HEK293 (cell line): ENCODE measurements around the gene IL17RB.

ENCODE experiments used
- GLI2 ChIP-seq: fragments of 450-650 bp; formaldehyde crosslinking; IDR thresholded peaks from 2 replicates; pipeline ENCODE4; 2017; ENCODE audit warnings: missing biosample characterization, missing genetic modification characterization, low read depth, borderline replicate concordance
- ZBTB7A ChIP-seq: fragments of 450-650 bp; formaldehyde crosslinking; IDR thresholded peaks from 2 replicates; pipeline ENCODE4 v1.5.1; 2016; ENCODE audit warnings: low read depth, missing biosample characterization, missing genetic modification characterization
- ZNF169 ChIP-seq: fragments of 450-650 bp; formaldehyde crosslinking; IDR thresholded peaks from 2 replicates; pipeline ENCODE4 v1.5.1; 2016; ENCODE audit warnings: missing biosample characterization, missing genetic modification characterization
- ZNF274 ChIP-seq, 2 experiments: fragments of 200-500 bp in 1 of 2; fragments of 450-650 bp in 1 of 2; sonication (Bioruptor generic) in 1 of 2; formaldehyde crosslinking in 1 of 2; IDR thresholded peaks; 2 replicates each; pipeline versions ENCODE4 v1.5.1 to v1.6.1; 2014 to 2016; ENCODE audit warnings: borderline replicate concordance in 1 of 2, inconsistent platforms in 1 of 2, low read length in 1 of 2, missing biosample characterization in 1 of 2, missing genetic modification characterization in 1 of 2
- ZNF311 ChIP-seq: fragments of 450-650 bp; formaldehyde crosslinking; IDR thresholded peaks from 2 replicates; pipeline ENCODE4 v1.5.1; 2017; ENCODE audit warnings: missing biosample characterization, missing genetic modification characterization, borderline replicate concordance
- ZNF660 ChIP-seq: fragments of 450-650 bp; IDR thresholded peaks from 2 replicates; pipeline ENCODE4 v1.5.1; 2018; ENCODE audit warnings: missing biosample characterization, mild to moderate bottlenecking, missing genetic modification characterization
- TF ChIP-seq, protein P1 (sequence below): fragments of 450-650 bp; formaldehyde crosslinking; IDR thresholded peaks from 2 replicates; pipeline ENCODE4 v1.5.1; 2016; ENCODE audit warnings: missing biosample characterization, missing genetic modification characterization
- TF ChIP-seq, protein P2 (sequence below): IDR thresholded peaks from 2 replicates; pipeline ENCODE4 v1.6.1; 2011; ENCODE audit warnings: mild to moderate bottlenecking, low read depth, low read length, borderline replicate concordance

DNA sequence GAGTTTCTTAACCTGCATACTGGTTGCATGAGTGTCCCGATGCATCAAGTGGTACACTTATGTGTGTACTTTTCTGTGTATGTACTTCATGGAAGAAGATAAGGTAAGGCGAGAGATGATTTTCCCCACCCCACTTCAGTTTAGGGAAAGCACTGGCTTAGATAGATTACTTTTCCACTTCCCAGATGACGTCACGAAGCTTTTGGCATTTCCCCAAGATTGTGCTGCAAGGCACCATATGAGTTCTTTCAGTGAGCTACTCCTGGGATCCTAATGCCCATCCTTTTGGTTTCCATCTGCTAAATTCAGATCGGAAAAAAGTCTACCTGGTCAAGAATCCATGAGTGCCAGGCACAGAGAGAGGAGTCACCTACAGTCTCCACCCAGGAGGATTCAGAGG is 4.5 kb downstream of the IL17RB start:
- TF ChIP-seq, protein P1, sequence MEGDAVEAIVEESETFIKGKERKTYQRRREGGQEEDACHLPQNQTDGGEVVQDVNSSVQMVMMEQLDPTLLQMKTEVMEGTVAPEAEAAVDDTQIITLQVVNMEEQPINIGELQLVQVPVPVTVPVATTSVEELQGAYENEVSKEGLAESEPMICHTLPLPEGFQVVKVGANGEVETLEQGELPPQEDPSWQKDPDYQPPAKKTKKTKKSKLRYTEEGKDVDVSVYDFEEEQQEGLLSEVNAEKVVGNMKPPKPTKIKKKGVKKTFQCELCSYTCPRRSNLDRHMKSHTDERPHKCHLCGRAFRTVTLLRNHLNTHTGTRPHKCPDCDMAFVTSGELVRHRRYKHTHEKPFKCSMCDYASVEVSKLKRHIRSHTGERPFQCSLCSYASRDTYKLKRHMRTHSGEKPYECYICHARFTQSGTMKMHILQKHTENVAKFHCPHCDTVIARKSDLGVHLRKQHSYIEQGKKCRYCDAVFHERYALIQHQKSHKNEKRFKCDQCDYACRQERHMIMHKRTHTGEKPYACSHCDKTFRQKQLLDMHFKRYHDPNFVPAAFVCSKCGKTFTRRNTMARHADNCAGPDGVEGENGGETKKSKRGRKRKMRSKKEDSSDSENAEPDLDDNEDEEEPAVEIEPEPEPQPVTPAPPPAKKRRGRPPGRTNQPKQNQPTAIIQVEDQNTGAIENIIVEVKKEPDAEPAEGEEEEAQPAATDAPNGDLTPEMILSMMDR (tag by site-specific recombination) = no peak
- TF ChIP-seq ZBTB7A (tag by site-specific recombination) (no peak), ZNF169 (tag by site-specific recombination) (no peak), ZNF311 (no peak), ZNF274 (IDR thresholded peaks at IDR 0.05; ENCODE audit: low read length) (no peak), ZNF274 (tag by site-specific recombination; IDR thresholded peaks at IDR 0.05; ENCODE audit: borderline replicate concordance) (no peak), ZNF660 (no peak), GLI2 (tag by site-specific recombination) (no peak)
- TF ChIP-seq, protein P2, sequence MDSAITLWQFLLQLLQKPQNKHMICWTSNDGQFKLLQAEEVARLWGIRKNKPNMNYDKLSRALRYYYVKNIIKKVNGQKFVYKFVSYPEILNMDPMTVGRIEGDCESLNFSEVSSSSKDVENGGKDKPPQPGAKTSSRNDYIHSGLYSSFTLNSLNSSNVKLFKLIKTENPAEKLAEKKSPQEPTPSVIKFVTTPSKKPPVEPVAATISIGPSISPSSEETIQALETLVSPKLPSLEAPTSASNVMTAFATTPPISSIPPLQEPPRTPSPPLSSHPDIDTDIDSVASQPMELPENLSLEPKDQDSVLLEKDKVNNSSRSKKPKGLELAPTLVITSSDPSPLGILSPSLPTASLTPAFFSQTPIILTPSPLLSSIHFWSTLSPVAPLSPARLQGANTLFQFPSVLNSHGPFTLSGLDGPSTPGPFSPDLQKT = no peak
